ENCODE results near the gene TRAPPC3. TPM values are rescaled to one million over a fixed set of nuclear protein-coding genes. Genes with fewer than 3 reads are reported as not detected.

TRAPPC3 gene
- total RNA-seq, 3 donors from 2014 or later (not counting 1 experiment from before 2014, with no cell fraction given): 28.0 to 34.7 (median 34.3) TPM

- peaks cover 49 to 57% of the 10 kb centered on the region in 2 donors for H3K4me1 Mint-ChIP-seq
- no peaks in the 10 kb centered on the region for H3K9me3 Mint-ChIP-seq
- intact Hi-C loops (cut with micrococcal nuclease): no loop called here
- H3K36me3 Mint-ChIP-seq: no peaks in the 10 kb centered on the region
- no peak for ATAC-seq
- WGBS (ENCODE audit: insufficient coverage): 95% methylated on average over 14 of the region's 15 CpGs
- TF ChIP-seq, protein P1, sequence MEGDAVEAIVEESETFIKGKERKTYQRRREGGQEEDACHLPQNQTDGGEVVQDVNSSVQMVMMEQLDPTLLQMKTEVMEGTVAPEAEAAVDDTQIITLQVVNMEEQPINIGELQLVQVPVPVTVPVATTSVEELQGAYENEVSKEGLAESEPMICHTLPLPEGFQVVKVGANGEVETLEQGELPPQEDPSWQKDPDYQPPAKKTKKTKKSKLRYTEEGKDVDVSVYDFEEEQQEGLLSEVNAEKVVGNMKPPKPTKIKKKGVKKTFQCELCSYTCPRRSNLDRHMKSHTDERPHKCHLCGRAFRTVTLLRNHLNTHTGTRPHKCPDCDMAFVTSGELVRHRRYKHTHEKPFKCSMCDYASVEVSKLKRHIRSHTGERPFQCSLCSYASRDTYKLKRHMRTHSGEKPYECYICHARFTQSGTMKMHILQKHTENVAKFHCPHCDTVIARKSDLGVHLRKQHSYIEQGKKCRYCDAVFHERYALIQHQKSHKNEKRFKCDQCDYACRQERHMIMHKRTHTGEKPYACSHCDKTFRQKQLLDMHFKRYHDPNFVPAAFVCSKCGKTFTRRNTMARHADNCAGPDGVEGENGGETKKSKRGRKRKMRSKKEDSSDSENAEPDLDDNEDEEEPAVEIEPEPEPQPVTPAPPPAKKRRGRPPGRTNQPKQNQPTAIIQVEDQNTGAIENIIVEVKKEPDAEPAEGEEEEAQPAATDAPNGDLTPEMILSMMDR (IDR thresholded peaks at IDR 0.05): no peak
- peaks cover 27% of the 10 kb centered on the region for H3K4me1 ChIP-seq (ENCODE audit: control insufficient read depth, insufficient read depth, low read length)
- H3K27ac ChIP-seq (ENCODE audit: low read length): no peak overlapping the region
- peaks cover 34% of the 10 kb centered on the region for H3K36me3 ChIP-seq (ENCODE audit: control insufficient read depth, insufficient read depth, low read length)
- peak overlapping the region; percentile 59 to 68 for H3K27ac Mint-ChIP-seq
- H3K4me3 Mint-ChIP-seq: peak overlapping the region; percentile 7
- H3K9me3 ChIP-seq (ENCODE audit: control insufficient read depth, insufficient read depth, low read length): no peaks in the 10 kb centered on the region
- H3K27me3 Mint-ChIP-seq (ENCODE audit: low read depth in 2 of 2): no peaks in the 10 kb centered on the region
- no peaks in the 10 kb centered on the region for H3K27me3 ChIP-seq (ENCODE audit: control insufficient read depth, insufficient read depth, low read length)
- H3K4me3 ChIP-seq (ENCODE audit: low read length): no peak overlapping the region
- DNase-seq: no peak
These were observed 17.9 kb upstream of the TRAPPC3 start for GRCh38 chr1:36166938-36167905.

DNA sequence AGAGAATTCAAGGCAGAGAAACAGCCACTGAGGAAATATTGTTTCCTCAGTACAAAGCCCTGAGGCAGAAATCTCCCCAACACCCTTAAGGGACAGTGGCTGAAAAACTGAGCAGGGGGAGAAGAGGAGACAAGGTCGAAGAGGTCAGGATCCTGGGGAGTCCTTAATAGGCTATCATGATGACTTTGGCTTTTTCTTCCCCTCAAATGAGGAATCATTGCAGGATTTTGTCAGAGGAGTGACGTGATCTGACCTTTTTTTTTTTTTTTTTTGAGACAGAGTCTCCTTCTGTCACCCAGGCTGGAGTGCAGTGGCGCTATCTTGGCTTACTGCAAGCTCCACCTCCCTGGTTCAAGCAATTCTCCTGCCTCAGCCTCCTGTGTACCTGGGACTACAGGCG lies 16.9 kb upstream of the TRAPPC3 start:
- no peak overlapping the region for H3K4me3 ChIP-seq (ENCODE audit: low read length)
- H3K27me3 Mint-ChIP-seq (ENCODE audit: low read depth in 2 of 2): no peaks in the 10 kb centered on the region
- DNase-seq (no peak), ATAC-seq (no peak)
- intact Hi-C loops (cut with micrococcal nuclease): no loop called here
- peaks cover 60 to 68% of the 10 kb centered on the region in 2 donors for H3K4me1 Mint-ChIP-seq
- no peaks in the 10 kb centered on the region for H3K27me3 ChIP-seq (ENCODE audit: control insufficient read depth, insufficient read depth, low read length)
- peaks cover 38% of the 10 kb centered on the region for H3K4me1 ChIP-seq (ENCODE audit: control insufficient read depth, insufficient read depth, low read length)
- H3K9me3 Mint-ChIP-seq: no peaks in the 10 kb centered on the region
- peak overlapping the region; percentile 59 to 68 for H3K27ac Mint-ChIP-seq
- TF ChIP-seq, protein P1 (IDR thresholded peaks at IDR 0.05): no peak
- no peaks in the 10 kb centered on the region for H3K9me3 ChIP-seq (ENCODE audit: control insufficient read depth, insufficient read depth, low read length)
- 87% methylated on average over 4 of the region's 4 CpGs for WGBS (ENCODE audit: insufficient coverage)
- H3K27ac ChIP-seq (ENCODE audit: low read length): no peak overlapping the region
- H3K36me3 ChIP-seq (ENCODE audit: control insufficient read depth, insufficient read depth, low read length): peaks cover 26% of the 10 kb centered on the region
- no peak overlapping the region for H3K4me3 Mint-ChIP-seq
- H3K36me3 Mint-ChIP-seq: no peaks in the 10 kb centered on the region

DNA sequence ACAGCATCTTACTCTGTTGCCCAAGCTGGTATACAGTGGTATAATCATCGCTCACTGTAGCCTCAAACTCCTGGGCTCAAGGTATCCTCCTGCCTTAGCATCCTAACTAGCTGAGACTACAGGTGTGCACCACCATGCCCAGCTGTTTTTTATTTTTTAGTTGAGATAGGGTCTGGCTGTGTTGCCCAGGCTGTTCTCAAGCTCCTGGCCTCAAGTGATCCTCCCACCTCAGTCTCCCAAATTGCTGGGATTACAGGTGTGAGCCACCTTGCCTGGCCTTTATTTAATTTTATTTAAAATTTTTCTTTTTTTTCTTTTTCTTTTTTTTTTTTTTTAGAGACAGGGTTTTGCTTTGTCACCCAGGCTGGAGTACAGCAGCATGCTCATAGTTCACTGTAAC lies 15.9 kb upstream of the TRAPPC3 start:
- H3K36me3 Mint-ChIP-seq: no peaks in the 10 kb centered on the region
- peak overlapping the region; percentile 56 to 68 for H3K27ac Mint-ChIP-seq
- TF ChIP-seq, protein P1 (IDR thresholded peaks at IDR 0.05): no peak
- no peaks in the 10 kb centered on the region for H3K9me3 ChIP-seq (ENCODE audit: control insufficient read depth, insufficient read depth, low read length)
- H3K4me3 ChIP-seq (ENCODE audit: low read length): no peak overlapping the region
- no peak overlapping the region for H3K4me3 Mint-ChIP-seq
- peaks cover 48% of the 10 kb centered on the region for H3K4me1 ChIP-seq (ENCODE audit: control insufficient read depth, insufficient read depth, low read length)
- no peaks in the 10 kb centered on the region for H3K27me3 ChIP-seq (ENCODE audit: control insufficient read depth, insufficient read depth, low read length)
- peaks cover 16% of the 10 kb centered on the region for H3K36me3 ChIP-seq (ENCODE audit: control insufficient read depth, insufficient read depth, low read length)
- no peaks in the 10 kb centered on the region for H3K27me3 Mint-ChIP-seq (ENCODE audit: low read depth in 2 of 2)
- 100% methylated on average over 1 of the region's 1 CpG for WGBS (ENCODE audit: insufficient coverage)
- ATAC-seq (no peak), DNase-seq (no peak)
- intact Hi-C loops (cut with micrococcal nuclease): no loop called here
- H3K27ac ChIP-seq (ENCODE audit: low read length): no peak overlapping the region
- no peaks in the 10 kb centered on the region for H3K9me3 Mint-ChIP-seq
- peaks cover 58 to 69% of the 10 kb centered on the region in 2 donors for H3K4me1 Mint-ChIP-seq
